ENCODE data around the gene CRK.

The CRK gene

GRCh38 chr17:1478418-1478817 lies 22.4 kb upstream of the CRK start (continued):
- TF ChIP-seq CREB5 (CRISPR knock-in tag; IDR thresholded peaks at IDR 0.05; ENCODE audit: low read depth) (no peak), RARB (CRISPR knock-in tag; IDR thresholded peaks at IDR 0.05) (no peak), ZFP3 (CRISPR knock-in tag; IDR thresholded peaks at IDR 0.05) (no peak), OSR1 (CRISPR knock-in tag; IDR thresholded peaks at IDR 0.05) (no peak), ZNF8 (CRISPR knock-in tag; IDR thresholded peaks at IDR 0.05) (no peak), SNAI2 (CRISPR knock-in tag; IDR thresholded peaks at IDR 0.05) (no peak), TSHZ2 (CRISPR knock-in tag; IDR thresholded peaks at IDR 0.05) (no peak), TCF4 (CRISPR knock-in tag; IDR thresholded peaks at IDR 0.05; ENCODE audit: borderline replicate concordance) (no peak)

GRCh38 chr17:1475321-1475854 lies 19.4 kb upstream of the CRK start:
- ATAC-seq: no peak
- TF ChIP-seq POU6F1 (CRISPR knock-in tag; IDR thresholded peaks at IDR 0.05; ENCODE audit: borderline replicate concordance, low read depth) (no peak), BACH2 (CRISPR knock-in tag; IDR thresholded peaks at IDR 0.05; ENCODE audit: borderline replicate concordance) (no peak), TCF4 (CRISPR knock-in tag; IDR thresholded peaks at IDR 0.05; ENCODE audit: borderline replicate concordance) (no peak), PATZ1 (CRISPR knock-in tag; IDR thresholded peaks at IDR 0.05; ENCODE audit: borderline replicate concordance) (no peak), ZFP30 (CRISPR knock-in tag; IDR thresholded peaks at IDR 0.05) (no peak), CREB5 (CRISPR knock-in tag; IDR thresholded peaks at IDR 0.05; ENCODE audit: low read depth) (no peak), TSHZ2 (CRISPR knock-in tag; IDR thresholded peaks at IDR 0.05) (no peak), OSR1 (CRISPR knock-in tag; IDR thresholded peaks at IDR 0.05) (no peak), PPARA (CRISPR knock-in tag; IDR thresholded peaks at IDR 0.05; ENCODE audit: borderline replicate concordance) (no peak), CSDC2 (CRISPR knock-in tag; IDR thresholded peaks at IDR 0.05) (no peak), ISL1 (CRISPR knock-in tag; IDR thresholded peaks at IDR 0.05) (no peak), SNAI2 (CRISPR knock-in tag; IDR thresholded peaks at IDR 0.05) (no peak)

GRCh38 chr17:1474402-1475189 lies 18.6 kb upstream of the CRK start:
- no peak for ATAC-seq
- TF ChIP-seq ISL1 (CRISPR knock-in tag; IDR thresholded peaks at IDR 0.05) (no peak), ZFP3 (CRISPR knock-in tag; IDR thresholded peaks at IDR 0.05) (no peak), BACH2 (CRISPR knock-in tag; IDR thresholded peaks at IDR 0.05; ENCODE audit: borderline replicate concordance) (no peak), CREB5 (CRISPR knock-in tag; IDR thresholded peaks at IDR 0.05; ENCODE audit: low read depth) (no peak), ARNTL (CRISPR knock-in tag; IDR thresholded peaks at IDR 0.05; ENCODE audit: borderline replicate concordance, low read depth) (no peak), ZFP30 (CRISPR knock-in tag; IDR thresholded peaks at IDR 0.05) (no peak), CSRNP3 (CRISPR knock-in tag; IDR thresholded peaks at IDR 0.05) (no peak), GLIS3 (CRISPR knock-in tag; IDR thresholded peaks at IDR 0.05) (no peak), ZNF8 (CRISPR knock-in tag; IDR thresholded peaks at IDR 0.05) (no peak), OSR1 (CRISPR knock-in tag; IDR thresholded peaks at IDR 0.05) (no peak), TCF4 (CRISPR knock-in tag; IDR thresholded peaks at IDR 0.05; ENCODE audit: borderline replicate concordance) (no peak)

Data from SK-N-SH treated with all-trans-retinoic acid at 6 μM for 48 hours (cell line).